Sigmoid colon (tissue), 7 donors: ENCODE data around the gene S100A3. TPM values are rescaled to one million over a fixed set of nuclear protein-coding genes. Genes with fewer than 3 reads are reported as not detected.

ENCODE experiments used
- DNase-seq: peaks from one replicate; pipeline ENCODE4 v3.0.0-alpha.2; 2019
- H3K27ac ChIP-seq, 4 donors: fragments of 200-600 bp; sonication (generic); one replicate each; pipeline ENCODE4 v1.5.1; 2016 to 2019; ENCODE audit warnings: mild to moderate bottlenecking in 1 of 4
- H3K27me3 ChIP-seq, 3 donors: fragments of 200-600 bp; sonication (generic); one replicate each; pipeline ENCODE4 v1.5.1; 2019; ENCODE audit warnings: mild to moderate bottlenecking in 1 of 3
- H3K36me3 ChIP-seq, 4 donors: fragments of 200-600 bp; sonication (generic); one replicate each; pipeline ENCODE4 v1.5.1; 2016 to 2019
- H3K4me1 ChIP-seq, 4 donors: fragments of 200-600 bp; sonication (generic); one replicate each; pipeline ENCODE4 v1.5.1; 2017 to 2019
- H3K4me3 ChIP-seq, 4 donors: fragments of 200-600 bp; sonication (generic); one replicate each; pipeline ENCODE4 v1.5.1; 2017 to 2019; ENCODE audit warnings: mild to moderate bottlenecking in 2 of 4, moderate library complexity in 1 of 4
- H3K9me3 ChIP-seq, 4 donors: fragments of 200-600 bp in 3 of 4; sonication (generic) in 3 of 4; one replicate each; pipeline versions ENCODE4 v1.5.1 to v1.6.1; 2013 to 2019
- EP300 ChIP-seq, 4 donors: sonication (generic); formaldehyde crosslinking; IDR thresholded peaks; one replicate each; pipeline ENCODE4 v1.6.1; 2017; ENCODE audit warnings: antibody characterized with exemption in 4 of 4
- POLR2A ChIP-seq, 2 donors: fragments of 450-650 bp; IDR thresholded peaks; one replicate each; pipeline ENCODE4 v1.6.1; 2016; ENCODE audit warnings: antibody characterized with exemption in 2 of 2, mild to moderate bottlenecking in 2 of 2, moderate library complexity in 2 of 2
- POLR2AphosphoS5 ChIP-seq, 4 donors: sonication (generic); formaldehyde crosslinking; IDR thresholded peaks; one replicate each; pipeline ENCODE4 v1.6.1; 2017; ENCODE audit warnings: antibody characterized with exemption in 4 of 4
- WGBS, 2 donors: extraction: QIAGEN DNeasy Blood & Tissue Kit; methylation state at CpG; one replicate each; pipeline ENCODE4 v1.1.7; 2013; 5-methylcytosine and 5-hydroxymethylcytosine counted together
- intact Hi-C: fragments of 100-400 bp; cut with DNase I; formaldehyde crosslinking; loops from one replicate; pipeline ENCODE4 v1.15.1; 2023
- polyA plus RNA-seq, 3 donors: library from polyadenylated mRNA; stranded (reverse); fragments of 200-250 nt; gene quantifications; one replicate each; pipeline ENCODE4 v1.2.3, GENCODE V29; 2013
- total RNA-seq, 4 donors: library from RNA; depleted of rRNA; stranded (reverse); fragments of >200 nt; gene quantifications; one replicate each; pipeline ENCODE4 v1.1.0, GENCODE V29; 2016
- TF ChIP-seq, protein P1 (sequence below), 4 experiments: fragments of 450-650 bp in 3 of 4; fragments of 200-600 bp in 1 of 4; IDR thresholded peaks; one replicate each; pipeline ENCODE4 v1.5.1; 2016 to 2019; ENCODE audit warnings: antibody characterized with exemption in 4 of 4, mild to moderate bottlenecking in 3 of 4, moderate library complexity in 2 of 4
- donor health status: healthy with polysubstance abuse.
- donor health status: Bipolar disorder and iron deficiency.
- donor health status: healthy.

Gene S100A3
- total and polyA plus RNA-seq, 7 donors = 1.1 to 4.3 (median 2.9) TPM

DNA sequence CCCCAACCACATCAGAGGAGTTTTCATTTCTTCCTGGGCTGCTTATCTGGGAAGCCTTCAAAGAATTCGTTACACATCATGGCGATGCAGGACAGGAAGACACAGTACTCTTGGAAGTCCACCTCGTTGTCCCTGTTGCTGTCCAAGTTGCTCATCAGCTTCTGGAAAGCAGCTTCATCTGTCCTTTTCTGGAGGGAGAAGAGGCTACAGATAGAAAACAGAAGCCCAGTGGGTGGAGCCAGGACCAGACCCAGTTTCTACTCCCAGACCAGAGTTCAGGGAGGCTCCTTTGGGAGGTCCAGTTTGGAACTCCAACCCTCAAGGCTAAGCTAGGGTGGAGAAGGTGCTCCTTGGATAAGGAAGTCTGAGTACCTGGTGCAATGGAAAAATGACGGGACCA lies 5.3 kb downstream of the S100A3 start:
- WGBS, 2 donors = 79 to 88% methylated on average over 4 of the region's 4 CpGs
- Histone ChIP-seq H3K27me3 (no peaks in the 10 kb centered on the region), H3K4me1 (peaks cover 0 to 66% (median 66%) of the 10 kb centered on the region in 4 donors)

DNA sequence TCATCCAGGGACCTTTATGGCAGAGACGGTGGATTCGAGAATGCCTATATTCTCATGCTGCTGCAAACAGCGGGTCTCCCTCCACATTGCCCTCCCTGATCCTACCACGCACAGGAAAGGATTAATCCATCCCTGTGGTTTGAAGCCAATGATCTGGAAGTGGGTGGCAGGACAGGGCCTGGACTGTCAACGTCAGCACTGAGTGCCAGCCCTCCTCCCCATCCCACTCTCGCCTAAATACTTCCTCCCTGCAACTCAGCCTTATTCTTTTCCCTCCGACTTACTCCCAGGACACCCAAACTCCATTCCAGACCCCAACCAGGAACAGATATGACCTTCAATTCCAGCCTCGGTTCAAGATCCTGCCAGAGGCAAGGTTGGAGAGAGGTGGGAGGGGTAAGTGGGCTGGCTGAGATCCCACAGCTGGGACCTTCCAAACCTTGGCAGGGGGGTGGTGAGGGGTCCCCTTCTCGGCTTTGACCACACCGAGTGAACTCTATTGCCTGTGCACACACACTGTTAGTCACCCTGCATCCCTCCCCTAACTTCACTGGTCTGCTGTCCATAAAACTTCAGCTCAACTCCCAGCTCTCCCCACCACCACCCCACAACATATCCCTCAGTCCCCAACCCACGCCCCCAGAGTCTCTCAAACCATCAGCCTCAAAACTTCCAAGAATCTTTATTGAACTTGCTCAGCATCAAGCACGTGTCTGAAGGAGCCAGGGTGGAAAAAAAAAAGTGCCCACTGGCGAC lies 5.9 kb downstream of the S100A3 start:
- Histone ChIP-seq H3K4me1 (peaks cover 0 to 60% (median 60%) of the 10 kb centered on the region in 4 donors), H3K27ac (peak overlapping the region; percentile 81 to 90 (median 89)), H3K36me3 (no peaks in the 10 kb centered on the region), H3K4me3 (peak overlapping the region in 1 of 4 donors; percentile 50), H3K9me3 (no peaks in the 10 kb centered on the region), H3K27me3 (no peaks in the 10 kb centered on the region)
- 77 to 87% methylated on average over 13 of the region's 13 CpGs for WGBS, 2 donors
- intact Hi-C loops = no loop called here
- no peak for DNase-seq
- TF ChIP-seq POLR2AphosphoS5 (IDR thresholded peaks at IDR 0.05) (no peak), EP300 (IDR thresholded peaks at IDR 0.05) (no peak), POLR2A (IDR thresholded peaks at IDR 0.05) (no peak)
- TF ChIP-seq, protein P1, sequence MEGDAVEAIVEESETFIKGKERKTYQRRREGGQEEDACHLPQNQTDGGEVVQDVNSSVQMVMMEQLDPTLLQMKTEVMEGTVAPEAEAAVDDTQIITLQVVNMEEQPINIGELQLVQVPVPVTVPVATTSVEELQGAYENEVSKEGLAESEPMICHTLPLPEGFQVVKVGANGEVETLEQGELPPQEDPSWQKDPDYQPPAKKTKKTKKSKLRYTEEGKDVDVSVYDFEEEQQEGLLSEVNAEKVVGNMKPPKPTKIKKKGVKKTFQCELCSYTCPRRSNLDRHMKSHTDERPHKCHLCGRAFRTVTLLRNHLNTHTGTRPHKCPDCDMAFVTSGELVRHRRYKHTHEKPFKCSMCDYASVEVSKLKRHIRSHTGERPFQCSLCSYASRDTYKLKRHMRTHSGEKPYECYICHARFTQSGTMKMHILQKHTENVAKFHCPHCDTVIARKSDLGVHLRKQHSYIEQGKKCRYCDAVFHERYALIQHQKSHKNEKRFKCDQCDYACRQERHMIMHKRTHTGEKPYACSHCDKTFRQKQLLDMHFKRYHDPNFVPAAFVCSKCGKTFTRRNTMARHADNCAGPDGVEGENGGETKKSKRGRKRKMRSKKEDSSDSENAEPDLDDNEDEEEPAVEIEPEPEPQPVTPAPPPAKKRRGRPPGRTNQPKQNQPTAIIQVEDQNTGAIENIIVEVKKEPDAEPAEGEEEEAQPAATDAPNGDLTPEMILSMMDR (IDR thresholded peaks at IDR 0.05) = no peak

More for the DNA sequence above, 5.3 kb downstream of the S100A3 start:
- TF ChIP-seq POLR2AphosphoS5 (IDR thresholded peaks at IDR 0.05) (peak in 3 of 4 donors; percentile 25 to 40 (median 38)), EP300 (IDR thresholded peaks at IDR 0.05) (no peak), POLR2A (IDR thresholded peaks at IDR 0.05) (no peak)
- TF ChIP-seq, protein P1 (IDR thresholded peaks at IDR 0.05) = no peak
- H3K4me3 ChIP-seq = peak overlapping the region in 3 of 4 donors; percentile 34 to 50 (median 44)
- H3K36me3 ChIP-seq = no peaks in the 10 kb centered on the region
- intact Hi-C loops = no loop called here
- peak overlapping the region; percentile 81 to 90 (median 89) for H3K27ac ChIP-seq
- peak; percentile 73 for DNase-seq
- no peaks in the 10 kb centered on the region for H3K9me3 ChIP-seq

DNA sequence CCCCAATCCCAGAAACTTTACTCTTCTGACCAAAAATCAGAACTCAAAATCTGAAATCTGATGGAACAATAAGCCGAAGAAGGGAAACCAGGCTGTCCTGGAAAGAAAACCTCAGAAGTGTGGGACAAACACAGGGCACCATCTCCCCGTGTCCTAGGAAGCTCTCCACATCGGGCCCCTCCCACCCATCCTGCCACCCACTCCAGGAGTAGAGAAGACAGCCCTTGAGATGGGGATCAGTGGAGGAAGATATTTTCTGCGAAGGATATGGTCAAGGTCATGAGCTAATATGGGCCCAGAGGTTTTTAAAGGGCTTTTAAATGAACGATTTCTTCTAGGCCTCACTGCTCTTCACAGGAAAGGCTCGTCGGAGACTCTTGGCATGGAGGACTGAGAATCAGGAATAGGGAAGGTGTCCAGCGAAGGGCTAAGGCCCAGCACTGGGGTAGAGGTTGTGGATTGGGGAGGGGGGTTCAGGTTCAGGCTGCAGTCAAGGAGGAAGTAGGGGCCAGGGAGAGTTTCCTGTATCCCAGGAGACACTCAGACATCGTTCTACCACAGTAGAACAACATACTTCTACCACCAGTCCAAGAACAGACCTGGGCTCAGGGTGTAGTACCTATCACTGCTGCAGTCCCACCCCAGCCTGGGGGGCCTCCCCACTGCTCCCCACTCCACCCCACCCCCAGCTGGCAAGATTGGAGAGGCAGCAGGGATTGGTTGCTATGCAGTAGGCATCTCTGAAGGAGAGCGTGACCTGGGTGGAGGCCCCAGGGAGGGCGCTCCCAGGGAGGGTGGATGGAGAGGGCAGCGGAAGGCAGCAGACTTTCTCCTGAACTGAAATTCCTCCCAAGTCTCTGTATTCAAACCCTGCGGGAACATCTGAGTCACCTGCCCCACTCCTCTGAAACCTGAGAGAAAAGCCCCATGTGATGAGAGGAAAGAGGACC lies 7.1 kb downstream of the S100A3 start:
- no peaks in the 10 kb centered on the region for H3K36me3 ChIP-seq
- no peak for DNase-seq
- WGBS, 2 donors = 84 to 87% methylated on average over 13 of the region's 13 CpGs
- no peak overlapping the region for H3K4me3 ChIP-seq
- peaks cover 0 to 50% (median 49%) of the 10 kb centered on the region in 4 donors for H3K4me1 ChIP-seq
- TF ChIP-seq, protein P1 (IDR thresholded peaks at IDR 0.05) = no peak
- TF ChIP-seq POLR2AphosphoS5 (IDR thresholded peaks at IDR 0.05) (no peak), POLR2A (IDR thresholded peaks at IDR 0.05) (no peak), EP300 (IDR thresholded peaks at IDR 0.05) (no peak)
- H3K27me3 ChIP-seq = no peaks in the 10 kb centered on the region
- peak overlapping the region; percentile 53 to 90 (median 89) for H3K27ac ChIP-seq
- H3K9me3 ChIP-seq = no peaks in the 10 kb centered on the region
- intact Hi-C loops = no loop called here

DNA sequence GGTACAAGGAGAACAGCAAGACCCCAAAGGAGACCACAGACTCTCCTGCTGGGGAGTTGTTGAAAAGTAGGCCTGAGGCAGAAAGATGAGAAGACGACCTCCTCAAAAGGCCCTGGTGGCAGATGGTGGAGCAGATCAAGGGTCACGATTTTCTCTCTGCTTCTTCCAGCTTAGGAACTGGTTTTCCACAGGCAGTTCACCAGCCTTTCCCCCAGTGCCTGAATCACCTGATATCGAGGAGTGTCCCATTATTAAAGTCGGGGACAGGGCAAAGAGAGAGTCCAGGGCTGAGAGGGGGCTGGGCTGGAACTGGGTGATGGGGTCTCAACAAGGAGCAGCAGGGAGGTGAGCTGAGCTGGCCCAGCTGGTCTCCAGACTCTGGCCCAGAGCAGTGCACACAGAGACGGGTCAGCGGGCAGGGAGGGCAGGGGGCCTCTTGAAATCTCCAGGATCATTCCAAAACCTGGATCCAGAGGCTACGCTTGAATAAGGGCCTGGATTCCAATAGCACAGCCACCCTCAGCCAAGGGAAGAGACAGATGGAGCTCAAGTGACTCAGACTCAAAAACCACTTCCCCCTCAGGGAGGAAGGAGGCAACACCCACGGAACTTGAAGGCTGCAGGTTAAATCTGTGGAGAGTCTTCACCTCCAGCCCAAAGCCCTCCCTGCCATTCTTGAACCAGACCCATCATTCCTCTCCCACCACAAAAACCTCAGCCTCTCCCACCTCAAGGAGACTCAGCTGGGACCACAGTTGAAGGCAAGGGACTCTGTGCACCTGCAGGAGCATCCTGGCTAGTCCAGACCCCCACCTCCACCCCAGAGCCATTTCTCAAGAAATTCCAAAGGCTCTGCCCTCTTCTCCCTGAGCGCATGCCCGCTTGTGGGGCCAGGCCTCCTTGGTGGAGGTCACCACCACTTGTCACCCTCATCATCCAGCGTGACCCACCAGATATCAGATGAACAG lies 8.4 kb downstream of the S100A3 start, which contains the start of gene S100A5:
Gene S100A5, minus strand, starts transcription at position 541 of the 968 bp plus-strand sequence. CDS start 743 bp downstream, outside the sequence.
- Histone ChIP-seq H3K36me3 (no peaks in the 10 kb centered on the region), H3K27me3 (no peaks in the 10 kb centered on the region), H3K27ac (peak within 1 kb of the TSS; percentile 53 to 90 (median 89)), H3K4me1 (peaks cover 0 to 46% (median 44%) of the 10 kb centered on the region in 4 donors), H3K9me3 (no peaks in the 10 kb centered on the region), H3K4me3 (no peak within 1 kb of the TSS)
- peak; percentile 68 for DNase-seq
- no peak for TF ChIP-seq EP300 (IDR thresholded peaks at IDR 0.05)
- TF ChIP-seq POLR2A (IDR thresholded peaks at IDR 0.05) = no peak
- no peak for TF ChIP-seq POLR2AphosphoS5 (IDR thresholded peaks at IDR 0.05)
- TF ChIP-seq, protein P1 (IDR thresholded peaks at IDR 0.05) = no peak
- WGBS, 2 donors = 75 to 82% methylated on average over 11 of the region's 11 CpGs
- intact Hi-C loops = no loop called here
